ENCODE data around the gene CCL22. TPM values are rescaled to one million over a fixed set of nuclear protein-coding genes. Genes with fewer than 3 reads are reported as not detected.
"Not testable (repeated sequence)": the region's sequence is repeated elsewhere in the genome, so short reads cannot be mapped to it uniquely, and the experiment has no call there.

CCL22 gene
- total and polyA plus RNA-seq, 2 donors: 1.8 to 11.0 TPM

GRCh38 chr16:57367116-57367752 lies 8.7 kb downstream of the CCL22 start:
- H3K36me3 ChIP-seq (ENCODE audit: control insufficient read depth in 2 of 2, insufficient read depth in 2 of 2, low read length in 1 of 2): no peaks in the 10 kb centered on the region
- H3K4me3 ChIP-seq (ENCODE audit: low read length in 2 of 2): no peak overlapping the region
- H3K27ac ChIP-seq (ENCODE audit: low read depth in 1 of 2, low read length in 1 of 2): no peak overlapping the region
- 92% methylated on average over 7 of the region's 7 CpGs for WGBS
- H3K27me3 ChIP-seq (ENCODE audit: control insufficient read depth in 2 of 2, insufficient read depth in 1 of 2, low read length in 1 of 2): peaks cover 0 to 23% of the 10 kb centered on the region in 2 donors
- peaks cover 0 to 5% of the 10 kb centered on the region in 2 donors for H3K9me3 ChIP-seq (ENCODE audit: control insufficient read depth in 2 of 2, insufficient read depth in 1 of 2, low read length in 1 of 2)
- no peak for DNase-seq (ENCODE audit: low read depth in 6 of 9, low spot score in 9 of 9)
- H3K4me1 ChIP-seq (ENCODE audit: control insufficient read depth in 2 of 2, insufficient read depth in 2 of 2, low read length in 2 of 2): peaks cover 0 to 12% of the 10 kb centered on the region in 2 donors

GRCh38 chr16:57371494-57372371 lies 13.2 kb downstream of the CCL22 start:
- Histone ChIP-seq H3K9me3 (ENCODE audit: control insufficient read depth in 2 of 2, insufficient read depth in 1 of 2, low read length in 1 of 2) (no peaks in the 10 kb centered on the region), H3K27ac (ENCODE audit: low read depth in 1 of 2, low read length in 1 of 2) (no peak overlapping the region), H3K4me1 (ENCODE audit: control insufficient read depth in 2 of 2, insufficient read depth in 2 of 2, low read length in 2 of 2) (peaks cover 0 to 7% of the 10 kb centered on the region in 2 donors), H3K27me3 (ENCODE audit: control insufficient read depth in 2 of 2, insufficient read depth in 1 of 2, low read length in 1 of 2) (peaks cover 0 to 37% of the 10 kb centered on the region in 2 donors), H3K36me3 (ENCODE audit: control insufficient read depth in 2 of 2, insufficient read depth in 2 of 2, low read length in 1 of 2) (no peaks in the 10 kb centered on the region), H3K4me3 (ENCODE audit: low read length in 2 of 2) (no peak overlapping the region)
- WGBS: 95% methylated on average over 15 of the region's 15 CpGs
- no peak for DNase-seq (ENCODE audit: low read depth in 6 of 9, low spot score in 9 of 9)

DNA sequence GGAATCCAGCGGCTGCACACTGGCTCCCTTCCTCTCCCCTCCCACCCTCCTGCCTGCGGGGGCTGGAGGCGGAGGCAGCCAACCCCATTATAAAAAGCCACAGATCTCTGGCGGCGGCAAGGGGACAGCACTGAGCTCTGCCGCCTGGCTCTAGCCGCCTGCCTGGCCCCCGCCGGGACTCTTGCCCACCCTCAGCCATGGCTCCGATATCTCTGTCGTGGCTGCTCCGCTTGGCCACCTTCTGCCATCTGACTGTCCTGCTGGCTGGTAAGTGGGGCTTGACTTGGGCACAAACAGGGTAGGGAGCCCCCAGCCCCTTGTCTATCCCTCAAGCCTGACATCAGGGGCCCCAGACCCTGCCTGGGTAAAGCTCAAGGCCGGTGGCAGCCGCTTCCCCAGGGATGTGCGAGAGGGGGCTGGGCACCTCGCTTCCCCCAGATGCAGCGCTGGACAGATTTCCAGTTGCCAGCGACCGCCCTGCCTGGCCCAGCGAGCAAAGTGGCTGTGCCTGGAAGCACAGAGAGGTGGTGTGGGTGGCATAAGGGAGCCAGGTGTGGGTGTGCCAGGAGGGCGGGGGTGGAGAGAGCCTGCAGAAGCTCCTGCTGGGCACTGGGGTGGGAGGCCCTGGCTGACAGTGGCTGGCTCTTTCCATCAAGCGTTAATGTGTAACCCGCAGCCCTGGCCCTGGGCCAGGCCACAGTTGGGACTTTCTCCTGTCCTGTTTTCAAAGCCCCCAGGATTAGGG lies 14.0 kb downstream of the CCL22 start, which contains the start of gene CX3CL1:
TSS of gene CX3CL1 (plus strand) at position 119 of the 745 bp plus-strand sequence. CDS start at position 198, 79 bp downstream.
- Histone ChIP-seq H3K4me3 (ENCODE audit: low read length in 2 of 2) (no peak within 1 kb of the TSS), H3K27me3 (ENCODE audit: control insufficient read depth in 2 of 2, insufficient read depth in 1 of 2, low read length in 1 of 2) (peaks cover 0 to 36% of the 10 kb centered on the region in 2 donors), H3K27ac (ENCODE audit: low read depth in 1 of 2, low read length in 1 of 2) (peak within 1 kb of the TSS in 1 of 2 donors; percentile 0), H3K9me3 (ENCODE audit: control insufficient read depth in 2 of 2, insufficient read depth in 1 of 2, low read length in 1 of 2) (no peaks in the 10 kb centered on the region), H3K4me1 (ENCODE audit: control insufficient read depth in 2 of 2, insufficient read depth in 2 of 2, low read length in 2 of 2) (peaks cover 0 to 15% of the 10 kb centered on the region in 2 donors), H3K36me3 (ENCODE audit: control insufficient read depth in 2 of 2, insufficient read depth in 2 of 2, low read length in 1 of 2) (no peaks in the 10 kb centered on the region)
- 80% methylated on average over 23 of the region's 23 CpGs for WGBS
- DNase-seq (ENCODE audit: low read depth in 6 of 9, low spot score in 9 of 9): no peak

DNA sequence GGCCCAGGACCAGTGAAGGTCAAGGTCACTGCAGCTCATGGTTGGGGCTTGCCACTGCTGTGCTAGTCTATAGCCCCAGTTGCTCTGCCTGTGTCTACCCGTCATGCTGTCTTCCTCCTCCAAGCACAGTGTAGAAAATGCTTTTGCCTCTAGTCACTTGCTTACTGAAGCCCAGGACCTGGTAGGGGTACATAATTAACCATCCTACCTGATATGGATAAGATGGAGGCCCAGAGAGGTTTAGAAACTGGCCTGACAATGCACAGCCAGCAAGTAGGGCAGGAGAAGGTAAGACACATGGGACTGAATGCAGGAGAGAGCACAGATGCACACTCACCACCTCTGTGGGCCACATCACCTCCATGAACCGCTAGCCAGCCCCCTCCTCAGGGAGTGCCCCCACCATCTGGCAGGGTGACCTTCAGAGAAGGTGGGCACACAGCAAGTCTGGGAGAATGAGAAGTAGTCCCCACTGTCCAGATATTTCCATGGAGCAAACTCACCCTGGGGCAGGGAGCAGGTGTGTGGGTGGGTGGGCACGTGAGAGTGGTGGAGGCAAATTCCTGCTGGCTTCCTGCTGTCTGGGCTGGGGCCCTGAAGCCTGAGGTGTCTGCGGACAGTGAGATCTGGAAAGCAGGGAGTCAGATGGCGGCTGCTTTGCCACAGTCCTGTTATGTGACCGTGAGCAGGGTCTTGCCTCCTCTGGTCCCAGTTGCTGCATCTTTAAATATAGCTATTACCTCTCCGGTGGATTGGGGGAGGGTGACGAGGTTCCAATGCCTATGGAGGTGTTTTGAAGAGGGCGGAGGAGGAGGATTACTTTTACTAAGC lies 14.7 kb downstream of the CCL22 start:
- Histone ChIP-seq H3K36me3 (ENCODE audit: control insufficient read depth in 2 of 2, insufficient read depth in 2 of 2, low read length in 1 of 2) (no peaks in the 10 kb centered on the region), H3K9me3 (ENCODE audit: control insufficient read depth in 2 of 2, insufficient read depth in 1 of 2, low read length in 1 of 2) (no peaks in the 10 kb centered on the region), H3K27ac (ENCODE audit: low read depth in 1 of 2, low read length in 1 of 2) (no peak overlapping the region), H3K27me3 (ENCODE audit: control insufficient read depth in 2 of 2, insufficient read depth in 1 of 2, low read length in 1 of 2) (peaks cover 0 to 36% of the 10 kb centered on the region in 2 donors), H3K4me1 (ENCODE audit: control insufficient read depth in 2 of 2, insufficient read depth in 2 of 2, low read length in 2 of 2) (peaks cover 0 to 21% of the 10 kb centered on the region in 2 donors), H3K4me3 (ENCODE audit: low read length in 2 of 2) (no peak overlapping the region)
- no peak for DNase-seq (ENCODE audit: low read depth in 6 of 9, low spot score in 9 of 9)
- 89% methylated on average over 9 of the region's 9 CpGs for WGBS

GRCh38 chr16:57374067-57374534 lies 15.5 kb downstream of the CCL22 start:
- no peaks in the 10 kb centered on the region for H3K36me3 ChIP-seq (ENCODE audit: control insufficient read depth in 2 of 2, insufficient read depth in 2 of 2, low read length in 1 of 2)
- peaks cover 0 to 36% of the 10 kb centered on the region in 2 donors for H3K27me3 ChIP-seq (ENCODE audit: control insufficient read depth in 2 of 2, insufficient read depth in 1 of 2, low read length in 1 of 2)
- 84% methylated on average over 9 of the region's 9 CpGs for WGBS
- no peak overlapping the region for H3K27ac ChIP-seq (ENCODE audit: low read depth in 1 of 2, low read length in 1 of 2)
- H3K9me3 ChIP-seq (ENCODE audit: control insufficient read depth in 2 of 2, insufficient read depth in 1 of 2, low read length in 1 of 2): no peaks in the 10 kb centered on the region
- H3K4me1 ChIP-seq (ENCODE audit: control insufficient read depth in 2 of 2, insufficient read depth in 2 of 2, low read length in 2 of 2): peaks cover 0 to 21% of the 10 kb centered on the region in 2 donors
- no peak for DNase-seq (ENCODE audit: low read depth in 6 of 9, low spot score in 9 of 9)
- H3K4me3 ChIP-seq (ENCODE audit: low read length in 2 of 2): no peak overlapping the region

DNA sequence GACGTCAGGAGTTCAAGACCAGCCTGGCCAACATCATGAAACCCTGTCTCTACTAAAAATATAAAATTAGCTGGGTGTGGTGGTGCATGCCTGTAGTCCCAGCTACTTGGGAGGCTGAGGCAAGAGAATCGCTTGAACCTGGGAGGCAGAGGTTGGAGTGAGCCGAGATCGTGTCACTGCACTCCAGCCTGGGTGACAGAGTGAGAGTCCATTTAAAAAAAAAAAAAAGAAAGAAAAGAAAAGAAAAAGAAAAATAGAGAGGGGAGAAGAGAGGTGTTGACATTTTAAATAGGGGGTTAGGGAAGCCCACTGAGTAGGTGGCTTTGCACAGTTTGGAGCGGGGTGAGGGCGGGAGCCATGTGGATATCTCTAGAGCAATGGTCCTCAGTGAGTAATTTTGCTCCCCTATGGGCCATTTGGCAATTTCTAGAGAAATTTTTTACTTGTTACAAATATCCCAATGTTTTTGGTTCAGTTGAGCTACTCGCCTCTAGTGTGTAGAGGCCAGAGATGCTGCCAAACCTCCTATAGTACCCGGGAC lies 16.4 kb downstream of the CCL22 start:
- H3K27ac ChIP-seq (ENCODE audit: low read depth in 1 of 2, low read length in 1 of 2): not testable (repeated sequence)

GRCh38 chr16:57376313-57376818 lies 17.8 kb downstream of the CCL22 start:
- no peaks in the 10 kb centered on the region for H3K36me3 ChIP-seq (ENCODE audit: control insufficient read depth in 2 of 2, insufficient read depth in 2 of 2, low read length in 1 of 2)
- no peaks in the 10 kb centered on the region for H3K9me3 ChIP-seq (ENCODE audit: control insufficient read depth in 2 of 2, insufficient read depth in 1 of 2, low read length in 1 of 2)
- no peak for DNase-seq (ENCODE audit: low read depth in 6 of 9, low spot score in 9 of 9)
- no peak overlapping the region for H3K4me3 ChIP-seq (ENCODE audit: low read length in 2 of 2)
- peaks cover 0 to 28% of the 10 kb centered on the region in 2 donors for H3K27me3 ChIP-seq (ENCODE audit: control insufficient read depth in 2 of 2, insufficient read depth in 1 of 2, low read length in 1 of 2)
- 96% methylated on average over 3 of the region's 3 CpGs for WGBS
- H3K27ac ChIP-seq (ENCODE audit: low read depth in 1 of 2, low read length in 1 of 2): no peak overlapping the region
- peaks cover 0 to 27% of the 10 kb centered on the region in 2 donors for H3K4me1 ChIP-seq (ENCODE audit: control insufficient read depth in 2 of 2, insufficient read depth in 2 of 2, low read length in 2 of 2)

More for the DNA sequence above, 16.4 kb downstream of the CCL22 start:
- H3K9me3 ChIP-seq (ENCODE audit: control insufficient read depth in 2 of 2, insufficient read depth in 1 of 2, low read length in 1 of 2); H3K36me3 ChIP-seq (ENCODE audit: control insufficient read depth in 2 of 2, insufficient read depth in 2 of 2, low read length in 1 of 2); DNase-seq (ENCODE audit: low read depth in 6 of 9, low spot score in 9 of 9); H3K4me3 ChIP-seq (ENCODE audit: low read length in 2 of 2): not testable (repeated sequence)
- H3K27me3 ChIP-seq (ENCODE audit: control insufficient read depth in 2 of 2, insufficient read depth in 1 of 2, low read length in 1 of 2): peaks cover 0 to 30% of the 10 kb centered on the region in 2 donors
- peaks cover 0 to 21% of the 10 kb centered on the region in 2 donors for H3K4me1 ChIP-seq (ENCODE audit: control insufficient read depth in 2 of 2, insufficient read depth in 2 of 2, low read length in 2 of 2)
- 96% methylated on average over 8 of the region's 8 CpGs for WGBS

Measured in thymus (tissue), 11 donors.